Glomerular endothelial cell (primary cell): ENCODE data around the gene PRPF19. TPM values are rescaled to one million over a fixed set of nuclear protein-coding genes. Genes with fewer than 3 reads are reported as not detected.

ENCODE experiments used
- DNase-seq: peaks from one replicate; pipeline ENCODE4 v3.0.0-alpha.2; 2011; ENCODE audit warnings: low read depth, low spot score; ENCODE audit errors: extremely low read depth
- total RNA-seq: library from RNA; depleted of rRNA; stranded (reverse); fragments of >200 nt; gene quantifications from 2 replicates; pipeline ENCODE4 v1.2.3, GENCODE V29; 2015

Gene PRPF19
- total RNA-seq, 1 donor from 2014 or later, result 98.2 TPM

DNA sequence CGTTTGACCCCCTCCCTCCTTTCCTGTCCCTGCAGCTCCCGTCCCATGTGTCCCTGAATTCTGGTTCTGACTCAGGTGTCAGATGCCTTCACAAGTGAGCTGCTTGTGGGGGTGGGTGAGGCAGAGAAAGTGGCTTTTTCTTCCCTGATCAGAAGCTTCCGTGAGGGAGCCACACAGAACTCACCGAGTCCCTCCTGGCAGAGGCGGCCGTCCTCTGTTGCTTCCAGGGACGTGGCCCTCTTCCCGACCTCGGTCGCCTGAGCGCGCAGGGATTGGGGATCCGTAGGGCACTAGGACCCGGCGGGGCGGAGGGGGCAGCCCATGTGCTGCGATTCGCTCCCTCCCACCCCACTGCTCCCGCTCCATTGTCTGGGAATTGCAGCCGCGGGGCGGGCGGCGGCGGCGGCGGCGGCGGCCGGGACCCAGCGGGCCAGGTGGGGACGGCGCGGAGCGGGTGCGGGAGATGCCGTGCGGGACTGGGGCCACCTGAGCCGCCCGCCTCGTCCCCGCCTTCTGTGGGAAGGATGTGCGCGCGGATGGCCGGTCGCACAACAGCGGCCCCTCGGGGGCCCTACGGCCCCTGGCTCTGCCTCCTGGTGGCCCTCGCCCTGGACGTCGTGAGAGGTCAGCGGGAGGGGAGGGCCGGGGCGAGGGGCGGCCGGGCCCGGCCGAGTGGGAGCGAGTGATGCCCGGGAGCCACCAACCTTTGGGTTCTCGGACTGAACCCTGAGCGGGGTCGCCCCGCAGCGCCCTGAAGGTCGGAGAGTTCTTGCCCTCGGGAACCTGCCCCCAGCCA lies 17.9 kb upstream of the PRPF19 start, which contains the start of gene TMEM132A:
Gene TMEM132A (plus strand): TSS at position 351 of the 796 bp plus-strand sequence. CDS start 174 bp downstream, at position 525.
- DNase-seq, result no peak

DNA sequence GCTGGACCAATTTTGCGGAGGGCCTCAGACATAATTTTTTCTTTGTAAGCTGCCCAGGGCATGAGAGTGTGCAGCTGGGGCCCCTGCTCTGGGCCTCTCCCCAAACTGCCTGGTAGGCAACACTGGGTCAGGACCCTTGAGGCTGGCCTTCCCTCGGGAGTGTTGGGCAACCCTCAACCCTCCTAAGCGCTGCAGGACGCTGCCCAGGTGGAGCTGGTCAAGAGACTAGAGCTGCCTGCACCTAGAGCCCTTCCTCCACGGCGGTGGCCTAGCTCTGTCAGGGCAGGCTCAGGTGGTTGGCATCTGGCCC lies 17.4 kb upstream of the PRPF19 start:
- no peak for DNase-seq

DNA sequence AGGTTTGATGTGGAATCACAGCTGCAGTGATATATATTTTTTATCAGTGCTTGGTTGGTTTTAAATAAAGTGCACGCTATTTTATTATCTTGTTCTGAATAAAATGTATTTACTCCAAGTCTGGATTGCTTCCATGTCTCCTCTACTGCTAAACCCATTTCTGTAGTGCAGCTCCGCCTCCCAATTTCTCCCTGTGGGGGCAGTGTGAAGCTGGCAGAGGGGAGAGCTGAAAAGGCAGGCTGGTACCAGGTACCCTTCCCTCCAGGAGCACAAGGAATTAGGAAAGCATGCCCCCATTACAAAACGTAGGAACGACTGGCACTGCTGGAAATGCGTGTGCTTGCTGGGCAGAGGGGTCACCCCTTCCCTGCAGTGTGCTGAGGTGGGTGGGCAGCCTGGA lies 16.9 kb upstream of the PRPF19 start:
- DNase-seq, result no peak

DNA sequence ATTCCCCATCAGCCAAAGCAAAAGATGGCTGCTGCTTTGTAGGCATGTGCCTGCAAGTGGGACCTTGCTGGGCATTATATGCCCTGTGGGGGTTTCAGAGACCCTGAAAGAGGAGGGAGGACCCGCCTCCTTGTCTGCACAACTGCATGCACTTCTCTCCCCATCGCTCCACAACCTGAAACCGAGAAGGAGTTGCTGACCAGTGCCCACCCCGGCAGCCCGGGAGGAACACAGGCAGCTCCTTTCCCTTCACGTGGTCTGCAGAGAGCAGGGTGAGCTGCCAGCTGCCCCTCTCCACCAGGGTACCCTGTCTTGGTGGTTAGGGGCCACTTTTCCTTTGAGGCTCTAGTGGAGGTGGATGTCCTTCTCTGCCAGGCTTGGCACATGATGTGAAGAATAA lies 16.5 kb upstream of the PRPF19 start:
- DNase-seq, result no peak

DNA sequence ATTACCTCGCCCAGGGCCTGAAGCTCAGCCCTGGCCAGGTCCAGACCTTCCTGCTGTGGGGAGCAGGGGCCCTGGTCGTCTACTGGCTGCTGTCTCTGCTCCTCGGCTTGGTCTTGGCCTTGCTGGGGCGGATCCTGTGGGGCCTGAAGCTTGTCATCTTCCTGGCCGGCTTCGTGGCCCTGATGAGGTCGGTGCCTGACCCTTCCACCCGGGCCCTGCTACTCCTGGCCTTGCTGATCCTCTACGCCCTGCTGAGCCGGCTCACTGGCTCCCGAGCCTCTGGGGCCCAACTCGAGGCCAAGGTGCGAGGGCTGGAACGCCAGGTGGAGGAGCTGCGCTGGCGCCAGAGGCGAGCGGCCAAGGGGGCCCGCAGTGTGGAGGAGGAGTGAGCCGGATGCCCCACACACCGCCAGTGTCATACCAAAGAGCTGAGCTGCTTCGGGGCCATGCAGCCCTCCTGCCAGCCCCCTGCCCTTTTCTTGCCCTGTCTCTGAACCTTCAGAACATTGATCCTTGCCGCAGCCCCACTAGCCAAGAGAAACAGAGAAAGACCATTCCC lies 15.5 kb upstream of the PRPF19 start:
- no peak for DNase-seq

DNA sequence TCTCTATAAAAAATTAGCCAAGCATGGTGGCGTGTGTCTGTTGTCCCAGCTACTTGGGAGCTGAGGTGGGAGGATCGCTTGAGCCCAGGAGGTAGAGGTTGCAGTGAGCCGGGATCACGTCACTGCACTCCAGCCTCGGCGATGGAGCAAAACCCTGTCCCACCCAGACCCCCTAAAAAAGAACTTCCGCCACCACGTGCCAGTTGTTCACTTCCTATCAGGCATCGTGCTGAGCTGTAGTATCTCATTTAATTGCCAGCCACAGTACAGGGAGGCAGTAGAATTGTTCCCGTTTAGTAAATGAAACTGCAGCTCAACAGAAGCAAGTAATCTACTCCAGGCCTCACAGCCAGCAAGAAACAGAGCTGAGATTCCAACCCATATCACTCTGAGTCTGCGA lies 14.9 kb upstream of the PRPF19 start:
- DNase-seq, result no peak

DNA sequence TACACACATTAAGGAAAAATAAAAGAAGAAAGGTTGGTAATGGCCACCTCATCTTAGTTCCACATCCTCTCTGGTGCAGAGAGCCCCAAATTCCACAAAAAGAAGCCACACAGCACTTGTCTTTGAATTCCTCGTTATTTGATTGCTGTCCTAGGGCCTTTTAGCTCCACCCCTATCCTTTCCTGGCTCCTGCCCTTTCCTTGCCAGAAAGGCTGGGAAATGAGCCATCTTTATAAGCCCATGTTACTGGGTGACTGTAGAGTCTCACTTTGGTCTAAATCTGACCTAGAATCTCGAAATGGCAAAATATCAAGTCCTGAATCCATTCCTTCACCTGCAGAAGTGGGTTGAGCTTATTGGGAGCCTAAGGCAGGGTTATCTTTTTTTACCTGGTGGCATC lies 13.6 kb upstream of the PRPF19 start:
- DNase-seq, result no peak

DNA sequence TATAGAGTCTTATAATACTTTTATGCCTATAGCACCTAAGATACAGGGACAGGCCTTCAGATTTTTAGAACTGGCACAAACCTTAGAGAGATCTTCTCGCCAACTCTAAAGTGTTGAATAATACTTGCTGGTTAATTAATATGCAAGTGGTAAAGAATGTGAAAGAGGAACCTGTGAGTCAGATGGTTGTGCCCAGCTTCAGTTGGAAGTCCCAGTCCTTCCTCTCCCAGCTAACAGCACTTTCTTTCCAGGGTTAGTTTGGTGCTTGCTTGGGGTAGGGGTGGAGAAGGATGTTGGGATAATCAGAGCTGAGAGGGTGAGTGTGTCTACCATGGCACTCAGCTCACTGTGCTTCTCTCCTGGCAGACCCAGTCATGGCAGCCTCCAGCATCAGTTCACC lies 12.9 kb upstream of the PRPF19 start:
- DNase-seq, result no peak

DNA sequence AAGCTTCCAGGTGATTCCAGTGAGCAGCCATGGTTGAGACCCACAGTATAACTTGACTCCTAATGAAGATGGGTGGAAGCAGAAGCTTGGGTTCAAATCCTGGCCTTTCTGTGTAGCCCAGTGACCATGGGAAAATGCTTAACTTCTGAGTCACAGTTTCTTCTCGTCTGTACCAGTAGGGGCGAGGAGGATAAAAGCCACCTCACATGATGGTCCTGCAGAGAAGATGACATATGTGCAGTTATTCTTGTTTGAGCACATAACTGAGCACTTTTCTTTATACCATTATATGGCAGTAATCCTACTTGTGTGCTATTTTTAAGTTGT lies 12.5 kb upstream of the PRPF19 start:
- no peak for DNase-seq

DNA sequence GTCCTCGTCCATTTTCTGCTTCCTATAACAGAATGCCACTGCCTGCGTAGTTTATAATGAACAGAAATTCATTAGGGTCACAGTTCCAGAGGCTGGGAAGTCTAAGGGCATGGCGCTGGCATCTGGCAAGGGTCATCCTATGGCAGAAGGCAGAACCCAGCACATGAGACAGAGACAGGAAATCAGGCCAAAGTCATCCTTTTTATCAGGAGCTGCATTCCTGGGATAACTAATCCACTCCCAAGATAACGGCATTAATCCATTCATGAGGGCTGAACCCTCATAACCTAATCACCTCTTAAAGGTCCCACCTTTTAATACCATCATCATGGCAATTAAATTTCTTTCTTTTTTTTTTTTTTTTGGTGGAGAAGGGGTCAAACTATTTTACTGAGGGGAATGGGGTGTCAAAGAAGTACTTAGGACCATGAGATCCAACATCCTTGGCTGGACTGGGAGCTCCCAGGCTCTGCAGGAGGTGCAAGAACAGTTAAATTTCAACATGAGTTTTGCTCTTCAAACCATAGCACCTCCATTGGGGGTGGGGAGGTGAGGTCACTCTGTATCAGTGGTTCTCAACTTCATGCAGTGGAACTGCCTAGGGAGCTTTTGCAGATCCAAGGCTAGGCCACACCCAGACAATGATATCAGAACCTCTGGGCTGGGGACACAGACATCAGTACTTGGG lies 12.0 kb upstream of the PRPF19 start:
- no peak for DNase-seq

DNA sequence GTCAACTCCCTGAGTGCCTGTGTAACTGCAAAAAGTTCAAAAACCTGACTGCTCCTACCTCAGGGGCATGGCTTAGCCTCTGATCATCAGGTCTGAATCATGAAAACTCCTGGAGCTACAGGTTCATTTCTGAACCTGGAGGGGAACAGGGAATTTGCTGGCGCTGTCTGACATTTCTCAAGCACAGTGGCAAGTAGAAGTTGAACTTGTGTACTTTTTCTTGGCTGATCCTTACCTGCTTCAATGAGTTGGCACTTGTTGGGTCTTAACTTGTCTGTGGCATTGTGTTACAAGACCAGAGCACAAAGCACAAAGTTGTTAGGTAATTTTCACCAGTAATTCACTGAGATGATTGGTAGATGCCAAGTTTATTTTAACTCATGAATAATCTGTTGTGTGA lies 10.9 kb upstream of the PRPF19 start:
- no peak for DNase-seq

DNA sequence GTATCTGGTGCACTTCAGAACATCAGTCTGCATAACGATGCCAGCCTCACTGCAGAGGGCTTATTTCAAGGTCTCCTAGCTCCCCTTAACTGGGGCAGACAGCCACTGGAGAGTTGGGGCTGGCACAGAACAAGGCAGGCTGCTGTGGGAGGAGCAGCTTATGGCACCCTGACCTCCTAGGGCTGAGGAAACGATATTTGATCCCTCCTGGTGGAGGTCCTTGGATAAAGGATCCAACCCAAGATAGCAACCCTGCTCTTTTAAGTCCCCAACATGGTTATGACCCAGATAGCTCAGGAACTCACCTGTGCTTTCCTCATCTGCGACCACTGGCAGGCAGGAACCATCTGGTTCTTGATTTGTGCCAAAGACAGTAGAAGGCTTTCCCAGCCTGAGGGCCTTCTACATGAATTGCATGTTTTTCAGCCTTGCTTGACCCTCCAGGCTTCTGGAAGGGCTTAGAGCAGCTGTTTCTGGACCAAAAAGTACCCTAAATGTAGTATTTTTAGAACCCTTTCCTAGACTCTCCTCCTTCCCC lies 10.4 kb upstream of the PRPF19 start:
- DNase-seq, result no peak

DNA sequence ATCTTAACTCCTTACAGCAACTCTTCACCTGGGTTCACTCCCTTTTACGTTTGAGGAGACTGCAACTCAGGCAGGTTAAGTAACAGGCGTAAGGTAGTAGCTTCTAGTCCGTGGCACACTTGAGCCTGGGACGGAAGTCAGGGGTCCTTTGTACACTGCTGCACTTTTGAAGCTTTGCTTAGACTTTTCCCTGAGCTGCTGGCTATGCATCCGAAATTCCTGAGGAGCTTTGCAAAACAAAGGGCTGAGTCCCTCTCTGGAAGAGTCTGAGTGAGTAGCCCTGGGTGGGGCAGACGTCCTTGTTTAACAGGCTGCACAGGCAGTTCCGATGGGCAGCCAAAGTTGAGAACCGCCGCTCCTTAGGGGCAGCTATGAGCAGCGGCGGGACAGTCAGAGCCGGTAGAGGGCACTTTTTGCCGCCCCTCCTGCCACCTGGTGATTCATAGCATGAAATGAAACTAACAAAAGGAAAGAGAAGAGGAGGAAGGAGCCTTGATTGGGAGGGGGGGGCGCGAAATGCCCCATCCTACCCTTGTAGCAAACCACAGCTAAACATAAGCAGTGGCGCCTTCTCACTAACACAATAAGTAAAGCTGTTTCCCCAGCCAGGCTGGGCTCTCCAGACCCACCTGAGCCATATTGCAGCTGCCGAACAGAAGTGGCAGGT lies 9.0 kb upstream of the PRPF19 start:
- no peak for DNase-seq

DNA sequence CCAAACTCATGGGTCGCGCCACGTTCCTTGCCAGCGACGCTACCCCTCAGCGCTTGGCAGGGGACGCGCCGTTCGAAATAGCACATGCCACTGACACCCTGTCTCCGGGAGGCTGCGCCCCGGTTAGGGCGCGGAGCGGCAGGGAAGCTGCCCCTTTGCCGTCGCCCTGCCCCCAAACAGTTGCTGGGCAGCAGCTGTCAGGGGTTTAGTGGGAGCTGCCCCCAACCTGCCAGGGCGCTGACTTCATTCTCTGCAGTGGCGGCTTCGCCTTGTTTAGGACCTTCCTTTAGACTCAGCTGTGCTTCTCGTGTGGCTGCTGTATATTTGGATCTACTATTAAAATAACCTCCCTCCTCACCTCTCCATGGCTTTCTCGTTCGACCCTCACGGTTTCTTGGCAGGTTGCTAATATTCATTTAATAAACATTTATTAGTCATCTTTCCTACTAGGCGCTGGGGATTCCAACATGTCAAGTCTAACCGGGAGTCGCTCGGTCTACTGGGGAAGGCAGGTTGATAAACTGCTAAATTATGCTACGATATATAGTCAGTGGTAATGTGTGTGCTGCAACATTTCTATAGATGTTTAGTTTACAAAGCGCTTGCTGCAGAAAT lies 8.4 kb upstream of the PRPF19 start:
- DNase-seq, result no peak

DNA sequence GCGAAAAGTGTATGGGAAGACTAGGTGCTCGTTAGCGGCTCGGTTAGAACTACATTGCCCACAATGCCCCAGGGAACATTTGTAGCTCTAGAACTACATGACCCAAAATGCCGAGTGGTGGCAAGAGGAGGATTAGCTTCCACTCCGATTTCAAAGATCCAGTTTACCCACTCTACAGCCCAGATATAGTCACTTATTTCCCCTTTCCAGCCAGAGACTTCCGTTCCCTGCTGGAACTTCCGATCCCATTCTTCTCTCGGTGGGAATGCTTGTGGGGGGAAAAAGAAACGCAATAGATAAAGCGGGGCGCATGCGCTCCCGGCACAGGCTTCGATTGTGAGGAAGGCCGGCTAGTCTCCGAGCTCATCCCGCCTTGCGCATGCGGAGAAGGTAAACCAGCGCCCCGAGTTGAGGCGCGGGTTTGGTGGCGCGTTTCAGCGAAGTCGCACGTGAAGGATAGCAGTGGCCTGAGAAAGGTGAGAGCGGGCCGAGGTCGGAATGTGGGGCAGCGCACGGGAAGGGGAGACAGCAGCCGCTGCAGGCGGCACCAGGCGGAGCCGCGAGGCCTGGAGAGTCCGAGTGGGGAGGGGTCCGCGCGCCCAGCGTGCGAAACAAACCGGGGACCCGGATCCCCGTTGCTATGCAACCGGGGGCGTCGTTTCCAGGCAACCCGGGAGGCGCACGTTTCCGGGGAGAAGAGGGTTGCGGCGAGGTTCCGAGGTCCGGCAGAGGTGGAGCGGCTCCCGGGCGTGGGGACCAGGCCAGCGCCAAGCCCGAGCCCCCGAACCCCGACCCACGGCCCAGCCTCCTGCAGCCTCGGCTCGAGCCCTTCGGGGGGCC lies 7.6 kb upstream of the PRPF19 start, which contains the start of gene TMEM109:
Gene TMEM109 (plus strand): TSS at position 366 of the 840 bp plus-strand sequence. CDS start 5,536 bp downstream, outside the sequence.
- DNase-seq, result peak; percentile 92

DNA sequence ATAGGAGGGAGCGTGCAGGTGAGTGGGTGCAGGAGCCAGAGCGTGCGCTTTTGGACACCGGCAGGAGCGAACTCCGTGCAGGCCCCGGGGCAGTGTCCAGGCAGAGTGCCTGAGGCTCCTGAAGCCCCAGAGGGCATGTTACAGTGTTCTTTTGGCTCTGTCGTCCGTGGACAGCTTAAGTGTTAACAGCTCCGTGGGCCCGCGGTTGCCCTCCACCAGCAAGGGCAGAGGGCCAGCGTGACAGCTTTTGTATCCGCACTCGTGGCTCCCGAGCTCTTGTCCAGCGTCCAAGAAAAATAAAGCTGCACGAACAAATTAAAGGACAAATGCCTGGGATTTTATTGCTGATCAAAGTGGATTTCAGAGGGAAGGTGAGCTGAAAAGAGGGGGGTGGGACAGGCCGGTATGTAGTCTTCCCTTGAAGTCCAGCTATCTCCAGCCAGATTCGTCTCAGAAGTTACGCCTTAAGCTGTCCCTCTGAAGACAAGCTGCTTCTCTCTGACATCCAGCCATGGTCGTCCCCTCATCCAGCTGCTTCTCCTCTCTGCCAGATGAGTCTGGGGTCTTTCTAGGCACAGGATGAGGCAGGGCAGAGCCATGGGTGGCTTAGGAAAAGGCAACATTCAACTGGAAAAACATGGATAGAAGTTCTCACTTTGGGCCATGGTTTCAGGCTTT lies 6.6 kb upstream of the PRPF19 start:
- DNase-seq, result no peak

DNA sequence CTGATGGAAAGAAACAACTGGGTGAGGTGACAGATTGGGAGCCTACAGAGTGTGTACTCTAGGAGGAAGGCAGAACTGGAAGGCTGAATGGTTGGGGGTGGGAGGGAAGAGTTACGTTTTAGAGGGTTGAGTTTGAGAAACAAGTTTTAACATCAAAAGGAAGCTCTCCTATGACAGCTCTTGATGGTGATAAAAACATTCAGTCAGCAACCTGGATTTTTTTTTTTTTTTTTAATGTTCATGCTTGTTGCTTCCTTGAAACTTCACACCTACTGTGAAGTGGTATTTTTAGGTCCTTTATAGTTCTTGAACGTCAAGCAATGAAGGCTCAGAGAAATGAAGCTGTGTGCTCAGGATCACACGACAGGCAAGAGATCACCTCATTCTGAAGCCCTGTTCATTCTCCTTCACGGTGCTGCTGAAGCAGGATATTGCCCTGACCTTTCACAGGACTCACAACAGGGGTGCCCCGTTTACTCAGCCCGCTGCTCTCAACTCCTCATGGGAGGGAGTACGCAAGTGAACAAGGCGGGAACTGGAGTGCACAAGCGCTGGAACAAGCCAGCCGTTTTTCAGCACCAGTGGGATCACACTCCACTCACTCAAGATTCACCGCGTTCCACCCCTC lies 6.0 kb upstream of the PRPF19 start:
- DNase-seq, result no peak

DNA sequence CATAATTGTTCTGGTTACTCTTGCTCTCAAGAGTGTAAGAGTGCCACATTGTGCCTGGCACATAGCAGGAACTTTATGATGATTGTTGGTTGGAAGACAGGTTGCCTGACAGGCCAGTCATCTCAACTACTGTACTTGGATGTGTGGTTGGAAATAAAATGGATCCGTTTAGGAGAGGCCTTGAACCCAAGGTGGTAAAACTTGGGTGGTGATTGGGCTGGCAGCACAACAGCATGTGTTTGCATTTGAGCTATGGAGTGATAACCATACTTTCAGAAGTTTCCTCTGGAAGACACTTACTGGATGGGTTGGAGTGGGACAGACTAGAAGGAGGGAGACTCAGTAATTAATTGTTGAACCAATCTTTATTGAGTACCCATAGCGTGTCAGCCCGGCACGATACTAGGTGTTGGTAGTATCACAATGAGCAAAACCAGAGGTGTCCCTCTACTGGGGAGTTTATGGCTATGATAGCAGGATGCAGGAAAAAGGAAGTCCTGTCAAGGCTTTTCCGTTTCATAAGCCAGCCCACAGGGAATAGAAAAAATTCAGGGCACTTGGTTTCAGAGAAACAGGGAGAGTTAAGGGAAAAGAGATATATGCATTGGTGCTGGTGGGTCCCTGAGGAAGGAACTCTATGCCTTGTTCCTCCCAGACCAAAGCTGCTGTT lies 4.5 kb upstream of the PRPF19 start:
- DNase-seq, result no peak
